ENCODE data around the gene C5orf15.

The C5orf15 gene

GRCh38 chr5:133918316-133918715 lies 50.1 kb downstream of the C5orf15 start:
- Histone ChIP-seq H4K20me1 (ENCODE audit: insufficient read depth, low read length) (no peaks in the 10 kb centered on the region), H3K9ac (ENCODE audit: low read length) (no peak overlapping the region), H2AFZ (ENCODE audit: low read depth, low read length) (no peak overlapping the region), H3K4me3 (ENCODE audit: low read length) (no peak overlapping the region), H3K27ac (ENCODE audit: low read length) (no peak overlapping the region), H3K4me2 (ENCODE audit: low read length) (no peak overlapping the region), H3K36me3 (replicated peaks; ENCODE audit: low read depth, low read length) (no peaks in the 10 kb centered on the region), H3K9me3 (ENCODE audit: insufficient read depth, low read length) (no peaks in the 10 kb centered on the region), H3K79me2 (ENCODE audit: low read length) (no peaks in the 10 kb centered on the region), H3K4me1 (ENCODE audit: low read length) (no peaks in the 10 kb centered on the region; the same call in 1 of the 2 replicates), H3K27me3 (ENCODE audit: low read depth, low read length) (no peaks in the 10 kb centered on the region)
- TF ChIP-seq, protein P1, sequence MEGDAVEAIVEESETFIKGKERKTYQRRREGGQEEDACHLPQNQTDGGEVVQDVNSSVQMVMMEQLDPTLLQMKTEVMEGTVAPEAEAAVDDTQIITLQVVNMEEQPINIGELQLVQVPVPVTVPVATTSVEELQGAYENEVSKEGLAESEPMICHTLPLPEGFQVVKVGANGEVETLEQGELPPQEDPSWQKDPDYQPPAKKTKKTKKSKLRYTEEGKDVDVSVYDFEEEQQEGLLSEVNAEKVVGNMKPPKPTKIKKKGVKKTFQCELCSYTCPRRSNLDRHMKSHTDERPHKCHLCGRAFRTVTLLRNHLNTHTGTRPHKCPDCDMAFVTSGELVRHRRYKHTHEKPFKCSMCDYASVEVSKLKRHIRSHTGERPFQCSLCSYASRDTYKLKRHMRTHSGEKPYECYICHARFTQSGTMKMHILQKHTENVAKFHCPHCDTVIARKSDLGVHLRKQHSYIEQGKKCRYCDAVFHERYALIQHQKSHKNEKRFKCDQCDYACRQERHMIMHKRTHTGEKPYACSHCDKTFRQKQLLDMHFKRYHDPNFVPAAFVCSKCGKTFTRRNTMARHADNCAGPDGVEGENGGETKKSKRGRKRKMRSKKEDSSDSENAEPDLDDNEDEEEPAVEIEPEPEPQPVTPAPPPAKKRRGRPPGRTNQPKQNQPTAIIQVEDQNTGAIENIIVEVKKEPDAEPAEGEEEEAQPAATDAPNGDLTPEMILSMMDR (IDR thresholded peaks at IDR 0.05; ENCODE audit: low read depth, low read length) = no peak
- no peak for TF ChIP-seq EZH2phosphoT487 (IDR thresholded peaks at IDR 0.05; ENCODE audit: low read depth)

DNA sequence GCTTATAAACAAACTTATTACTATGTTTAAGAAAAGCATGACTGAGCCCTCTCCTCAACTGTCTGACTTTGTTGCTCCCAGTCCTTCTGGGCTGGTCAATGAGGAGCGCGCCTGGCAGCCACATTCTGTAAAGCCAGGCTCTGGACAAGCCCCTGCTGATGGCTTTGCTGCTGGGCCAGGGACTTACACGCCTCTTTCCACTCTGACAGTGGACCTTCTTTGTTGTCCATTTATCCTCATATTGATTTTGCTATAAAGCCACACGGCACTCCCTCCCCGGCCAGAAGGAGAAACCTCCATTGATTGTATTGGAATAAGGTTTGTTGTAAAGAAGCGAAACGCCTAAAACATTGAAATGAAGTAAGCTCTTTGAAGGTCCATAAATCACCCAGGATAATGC lies 50.6 kb downstream of the C5orf15 start:
- Histone ChIP-seq H3K9ac (ENCODE audit: low read length) (no peak overlapping the region), H3K79me2 (ENCODE audit: low read length) (no peaks in the 10 kb centered on the region), H3K27ac (ENCODE audit: low read length) (no peak overlapping the region), H4K20me1 (ENCODE audit: insufficient read depth, low read length) (no peaks in the 10 kb centered on the region), H2AFZ (ENCODE audit: low read depth, low read length) (no peak overlapping the region), H3K36me3 (replicated peaks; ENCODE audit: low read depth, low read length) (no peaks in the 10 kb centered on the region), H3K27me3 (ENCODE audit: low read depth, low read length) (no peaks in the 10 kb centered on the region), H3K4me2 (ENCODE audit: low read length) (no peak overlapping the region), H3K9me3 (ENCODE audit: insufficient read depth, low read length) (no peaks in the 10 kb centered on the region), H3K4me3 (ENCODE audit: low read length) (no peak overlapping the region), H3K4me1 (ENCODE audit: low read length) (no peaks in the 10 kb centered on the region; the same call in 1 of the 2 replicates)
- TF ChIP-seq EZH2phosphoT487 (IDR thresholded peaks at IDR 0.05; ENCODE audit: low read depth) = no peak
- TF ChIP-seq, protein P1 (IDR thresholded peaks at IDR 0.05; ENCODE audit: low read depth, low read length) = no peak

DNA sequence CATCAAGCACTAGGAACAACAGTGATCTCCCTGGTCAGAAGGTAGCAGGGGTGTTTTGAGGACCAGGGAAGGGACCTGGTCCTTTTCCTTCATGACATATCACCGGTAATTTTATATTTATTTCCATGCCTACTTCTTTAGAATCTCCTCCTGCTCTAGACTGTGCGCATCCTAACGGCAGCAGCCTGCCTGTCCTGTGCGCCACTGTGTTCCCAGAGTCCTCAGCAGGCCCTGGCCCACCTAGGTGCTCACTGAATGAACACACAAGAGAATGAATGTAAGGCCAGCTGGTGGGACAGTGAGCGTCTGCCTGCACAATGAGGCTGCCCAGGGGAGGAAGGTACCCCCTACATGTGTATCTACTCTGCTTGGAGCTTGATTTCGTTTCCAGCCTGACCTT lies 51.5 kb downstream of the C5orf15 start:
- Histone ChIP-seq H3K27me3 (ENCODE audit: low read depth, low read length) (no peaks in the 10 kb centered on the region), H3K79me2 (ENCODE audit: low read length) (no peaks in the 10 kb centered on the region), H3K9ac (ENCODE audit: low read length) (no peak overlapping the region), H3K36me3 (replicated peaks; ENCODE audit: low read depth, low read length) (no peaks in the 10 kb centered on the region), H3K4me3 (ENCODE audit: low read length) (no peak overlapping the region), H3K27ac (ENCODE audit: low read length) (no peak overlapping the region), H4K20me1 (ENCODE audit: insufficient read depth, low read length) (no peaks in the 10 kb centered on the region), H3K9me3 (ENCODE audit: insufficient read depth, low read length) (no peaks in the 10 kb centered on the region), H3K4me1 (ENCODE audit: low read length) (no peaks in the 10 kb centered on the region; the same call in 1 of the 2 replicates), H2AFZ (ENCODE audit: low read depth, low read length) (no peak overlapping the region), H3K4me2 (ENCODE audit: low read length) (no peak overlapping the region)
- TF ChIP-seq EZH2phosphoT487 (IDR thresholded peaks at IDR 0.05; ENCODE audit: low read depth) = no peak
- TF ChIP-seq, protein P1 (IDR thresholded peaks at IDR 0.05; ENCODE audit: low read depth, low read length) = no peak

GRCh38 chr5:133916479-133916878 lies 51.9 kb downstream of the C5orf15 start:
- Histone ChIP-seq H3K4me3 (ENCODE audit: low read length) (no peak overlapping the region), H3K36me3 (replicated peaks; ENCODE audit: low read depth, low read length) (no peaks in the 10 kb centered on the region), H3K9ac (ENCODE audit: low read length) (no peak overlapping the region), H3K27me3 (ENCODE audit: low read depth, low read length) (no peaks in the 10 kb centered on the region), H3K79me2 (ENCODE audit: low read length) (no peaks in the 10 kb centered on the region), H4K20me1 (ENCODE audit: insufficient read depth, low read length) (no peaks in the 10 kb centered on the region), H2AFZ (ENCODE audit: low read depth, low read length) (no peak overlapping the region), H3K27ac (ENCODE audit: low read length) (no peak overlapping the region), H3K4me2 (ENCODE audit: low read length) (no peak overlapping the region), H3K9me3 (ENCODE audit: insufficient read depth, low read length) (no peaks in the 10 kb centered on the region), H3K4me1 (ENCODE audit: low read length) (no peaks in the 10 kb centered on the region; the same call in 1 of the 2 replicates)
- TF ChIP-seq, protein P1 (IDR thresholded peaks at IDR 0.05; ENCODE audit: low read depth, low read length) = no peak
- no peak for TF ChIP-seq EZH2phosphoT487 (IDR thresholded peaks at IDR 0.05; ENCODE audit: low read depth)
